ENCODE results near the gene STK10.
A peak's percentile ranks its signal among the peaks of the same experiment; 100 is the strongest.

The STK10 gene

DNA sequence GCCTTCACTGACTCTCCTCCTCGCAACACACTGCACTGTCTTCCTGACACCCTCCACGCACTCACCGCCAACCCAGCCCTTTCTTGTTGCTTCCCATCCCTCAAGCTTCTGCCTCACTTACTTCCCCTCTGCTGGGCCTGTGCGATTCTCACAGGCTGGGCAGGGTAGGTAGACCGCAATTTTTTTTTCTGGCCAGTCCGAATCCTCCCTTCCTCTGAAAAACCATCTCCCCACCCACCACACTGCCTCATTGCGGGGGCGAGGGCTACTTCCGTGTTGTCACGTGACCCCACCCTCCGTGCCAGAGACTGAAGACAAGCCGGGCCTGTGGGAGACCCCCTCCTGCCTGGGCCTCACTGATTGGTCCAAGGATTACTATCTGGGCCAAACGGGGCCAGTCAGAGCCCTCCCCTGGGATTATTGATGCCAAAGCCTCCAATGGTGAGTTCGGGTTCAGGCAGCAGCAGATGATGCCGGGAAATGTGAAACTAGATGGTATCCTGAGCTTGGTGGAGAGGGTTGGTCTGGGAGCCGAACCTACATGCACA, 73.1 kb downstream of the STK10 start:
- peaks cover 15% of the 10 kb centered on the region for H3K4me1 ChIP-seq (ENCODE audit: control insufficient read depth, insufficient read depth, low read length)
- no peaks in the 10 kb centered on the region for H3K27me3 ChIP-seq (replicated peaks; ENCODE audit: control insufficient read depth, insufficient read depth, low read length)
- peaks cover 33% of the 10 kb centered on the region for H3K36me3 ChIP-seq (ENCODE audit: control insufficient read depth, insufficient read depth, low read length, severe bottlenecking)
- no peak overlapping the region for H3K4me3 ChIP-seq (ENCODE audit: low read length)
- H3K9ac ChIP-seq (ENCODE audit: low read length), result no peak overlapping the region
- no peaks in the 10 kb centered on the region for H3K9me3 ChIP-seq (ENCODE audit: control insufficient read depth, low read length)
- no peak for DNase-seq (ENCODE audit: low read depth)

DNA sequence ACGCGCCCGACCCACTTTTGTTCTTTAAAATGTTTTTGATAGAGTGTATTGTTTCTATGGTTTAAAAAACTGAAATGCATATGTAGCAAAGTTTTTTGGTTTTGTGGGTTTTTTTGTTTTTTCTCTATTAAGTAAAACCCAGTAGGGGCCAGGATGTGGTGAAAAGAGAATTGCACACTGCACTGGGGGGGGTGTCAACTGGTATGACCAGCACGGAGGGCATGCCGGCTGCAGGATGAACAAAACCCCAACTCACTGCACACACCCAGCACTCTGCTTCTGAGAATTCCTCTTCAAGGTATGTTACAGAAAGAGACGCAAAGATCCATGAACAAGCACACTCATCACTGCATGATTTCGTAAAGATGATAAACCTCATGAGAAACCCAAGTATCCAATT, 75.0 kb downstream of the STK10 start:
- Histone ChIP-seq H3K27me3 (replicated peaks; ENCODE audit: control insufficient read depth, insufficient read depth, low read length) (no peaks in the 10 kb centered on the region), H3K4me1 (ENCODE audit: control insufficient read depth, insufficient read depth, low read length) (peaks cover 18% of the 10 kb centered on the region), H3K36me3 (ENCODE audit: control insufficient read depth, insufficient read depth, low read length, severe bottlenecking) (peaks cover 33% of the 10 kb centered on the region), H3K9me3 (ENCODE audit: control insufficient read depth, low read length) (no peaks in the 10 kb centered on the region), H3K9ac (ENCODE audit: low read length) (no peak overlapping the region), H3K4me3 (ENCODE audit: low read length) (no peak overlapping the region)
- DNase-seq (ENCODE audit: low read depth), result no peak

DNA sequence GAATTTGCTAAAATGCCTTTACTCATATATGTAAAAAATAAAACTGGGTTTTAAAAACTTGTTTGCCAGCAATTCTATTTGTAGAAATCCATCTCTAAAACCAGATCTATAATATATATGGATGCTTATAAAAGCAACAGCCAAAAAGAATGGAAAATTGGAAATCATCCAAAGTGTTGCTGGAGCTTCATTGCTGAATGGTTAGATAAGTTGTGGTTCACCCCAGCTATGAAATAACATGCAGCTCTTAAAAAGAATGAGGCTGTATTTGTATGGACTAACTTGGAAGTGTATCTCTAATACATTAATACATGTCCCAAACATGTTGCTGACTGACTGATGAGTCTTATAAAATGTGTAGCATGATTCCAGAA, 76.2 kb downstream of the STK10 start:
- peak; percentile 79 for DNase-seq (ENCODE audit: low read depth)

DNA sequence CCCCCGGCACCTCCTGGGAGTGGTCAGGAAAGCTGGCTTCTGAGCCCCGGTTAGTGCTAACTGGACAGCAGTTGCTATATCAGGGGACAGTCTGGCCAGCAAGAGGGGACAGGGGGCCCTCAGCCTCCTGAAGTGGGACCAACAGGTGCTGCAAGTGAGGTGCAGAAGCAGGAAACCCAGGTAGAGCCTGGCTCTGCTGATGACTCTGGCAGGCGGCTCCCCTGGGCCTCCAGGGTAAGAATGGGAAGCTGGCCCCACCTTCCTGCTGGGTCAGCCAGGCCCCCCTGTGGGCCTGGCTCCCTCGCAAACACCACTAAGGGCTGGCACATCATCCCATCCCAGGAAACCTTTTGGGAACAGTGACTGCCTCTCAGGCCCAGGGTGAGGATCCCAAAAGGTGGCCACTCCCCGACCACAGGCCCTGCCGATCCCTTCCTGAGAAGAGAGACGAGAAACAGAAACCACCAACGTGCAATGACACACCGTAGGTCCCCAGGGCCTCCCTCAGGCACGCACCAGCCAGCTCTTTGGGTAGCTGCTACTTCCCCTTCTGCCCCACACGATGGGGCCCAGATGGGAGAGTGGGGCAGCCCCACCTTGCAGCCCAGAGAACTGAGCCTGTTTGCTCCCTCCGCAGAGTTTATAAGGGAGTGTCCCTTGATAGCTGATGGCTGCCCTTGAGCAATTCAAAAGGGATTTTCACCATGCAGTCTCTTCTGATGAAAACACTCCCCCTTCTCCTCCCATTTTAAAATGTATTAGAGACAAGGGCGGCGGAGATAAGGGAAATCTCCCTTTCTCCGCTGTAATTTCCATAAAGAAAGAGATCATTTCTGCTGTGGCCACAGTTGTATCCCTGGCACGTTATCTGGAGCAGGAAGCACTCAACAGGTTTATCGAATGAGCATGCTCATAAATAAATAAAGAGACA, 76.8 kb downstream of the STK10 start:
- H3K4me3 ChIP-seq (ENCODE audit: low read length), result peak overlapping the region; percentile 49
- DNase-seq (ENCODE audit: low read depth), result peak; percentile 78
- H3K9ac ChIP-seq (ENCODE audit: low read length), result peak overlapping the region; percentile 67
- no peaks in the 10 kb centered on the region for H3K9me3 ChIP-seq (ENCODE audit: control insufficient read depth, low read length)
- H3K4me1 ChIP-seq (ENCODE audit: control insufficient read depth, insufficient read depth, low read length), result peaks cover 29% of the 10 kb centered on the region
- H3K27me3 ChIP-seq (replicated peaks; ENCODE audit: control insufficient read depth, insufficient read depth, low read length), result no peaks in the 10 kb centered on the region
- H3K36me3 ChIP-seq (ENCODE audit: control insufficient read depth, insufficient read depth, low read length, severe bottlenecking), result peaks cover 22% of the 10 kb centered on the region

More for the DNA sequence above, 76.2 kb downstream of the STK10 start:
- Histone ChIP-seq H3K9ac (ENCODE audit: low read length) (peak overlapping the region; percentile 67), H3K27me3 (replicated peaks; ENCODE audit: control insufficient read depth, insufficient read depth, low read length) (no peaks in the 10 kb centered on the region), H3K9me3 (ENCODE audit: control insufficient read depth, low read length) (no peaks in the 10 kb centered on the region), H3K4me1 (ENCODE audit: control insufficient read depth, insufficient read depth, low read length) (peaks cover 29% of the 10 kb centered on the region), H3K4me3 (ENCODE audit: low read length) (peak overlapping the region; percentile 49), H3K36me3 (ENCODE audit: control insufficient read depth, insufficient read depth, low read length, severe bottlenecking) (peaks cover 28% of the 10 kb centered on the region)

DNA sequence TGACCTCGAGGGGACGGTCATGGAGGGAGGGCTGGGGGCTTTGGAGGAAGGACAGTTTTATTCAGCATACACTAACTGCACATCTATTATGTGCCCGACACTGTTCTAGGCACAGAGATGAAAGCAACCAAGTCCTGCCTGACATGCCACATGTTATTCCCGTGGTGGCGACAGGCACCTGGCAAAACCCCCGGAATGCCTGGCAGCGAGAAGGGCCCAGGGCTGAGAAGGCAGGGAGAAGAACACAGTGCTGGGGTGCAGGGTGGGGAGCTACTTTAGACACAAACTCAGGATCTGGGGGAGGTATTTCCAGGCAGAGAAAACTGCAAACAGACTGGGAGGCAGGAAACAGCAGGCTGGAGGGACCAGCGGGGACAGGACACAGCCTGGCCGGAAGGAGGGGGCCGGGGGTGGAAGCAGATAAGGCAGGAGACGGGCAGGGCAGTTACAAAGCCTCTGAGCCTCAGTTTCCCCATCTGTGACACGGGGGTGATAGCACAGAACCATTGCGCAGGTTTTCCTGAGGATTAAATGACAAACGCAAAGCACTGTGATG, 77.7 kb downstream of the STK10 start:
- Histone ChIP-seq H3K4me3 (ENCODE audit: low read length) (no peak overlapping the region), H3K4me1 (ENCODE audit: control insufficient read depth, insufficient read depth, low read length) (peaks cover 29% of the 10 kb centered on the region), H3K9ac (ENCODE audit: low read length) (no peak overlapping the region), H3K9me3 (ENCODE audit: control insufficient read depth, low read length) (no peaks in the 10 kb centered on the region), H3K36me3 (ENCODE audit: control insufficient read depth, insufficient read depth, low read length, severe bottlenecking) (peaks cover 21% of the 10 kb centered on the region), H3K27me3 (replicated peaks; ENCODE audit: control insufficient read depth, insufficient read depth, low read length) (no peaks in the 10 kb centered on the region)
- DNase-seq (ENCODE audit: low read depth), result no peak

DNA sequence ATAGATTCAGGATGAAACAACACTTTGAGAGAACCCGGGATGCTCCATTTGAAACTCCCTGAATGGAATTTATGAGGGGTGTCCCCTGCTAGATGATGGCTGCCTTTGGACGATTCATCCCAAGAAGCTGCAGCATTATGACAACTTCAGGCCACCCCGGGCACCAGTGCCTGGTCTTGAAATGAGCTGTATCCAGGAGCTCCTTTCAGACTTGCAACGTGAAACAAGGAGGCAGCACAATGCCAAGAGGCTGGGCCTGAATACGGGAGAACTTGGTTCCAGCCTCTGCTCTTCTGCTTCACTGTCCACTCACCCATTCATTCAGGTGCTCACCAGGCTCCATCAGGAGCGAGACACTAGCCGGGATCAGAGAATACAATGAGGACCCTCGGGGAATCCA, 78.3 kb downstream of the STK10 start:
- H3K9me3 ChIP-seq (ENCODE audit: control insufficient read depth, low read length), result no peaks in the 10 kb centered on the region
- H3K27me3 ChIP-seq (replicated peaks; ENCODE audit: control insufficient read depth, insufficient read depth, low read length), result no peaks in the 10 kb centered on the region
- no peak overlapping the region for H3K9ac ChIP-seq (ENCODE audit: low read length)
- H3K36me3 ChIP-seq (ENCODE audit: control insufficient read depth, insufficient read depth, low read length, severe bottlenecking), result peaks cover 19% of the 10 kb centered on the region
- H3K4me1 ChIP-seq (ENCODE audit: control insufficient read depth, insufficient read depth, low read length), result peaks cover 29% of the 10 kb centered on the region
- DNase-seq (ENCODE audit: low read depth), result no peak
- no peak overlapping the region for H3K4me3 ChIP-seq (ENCODE audit: low read length)

DNA sequence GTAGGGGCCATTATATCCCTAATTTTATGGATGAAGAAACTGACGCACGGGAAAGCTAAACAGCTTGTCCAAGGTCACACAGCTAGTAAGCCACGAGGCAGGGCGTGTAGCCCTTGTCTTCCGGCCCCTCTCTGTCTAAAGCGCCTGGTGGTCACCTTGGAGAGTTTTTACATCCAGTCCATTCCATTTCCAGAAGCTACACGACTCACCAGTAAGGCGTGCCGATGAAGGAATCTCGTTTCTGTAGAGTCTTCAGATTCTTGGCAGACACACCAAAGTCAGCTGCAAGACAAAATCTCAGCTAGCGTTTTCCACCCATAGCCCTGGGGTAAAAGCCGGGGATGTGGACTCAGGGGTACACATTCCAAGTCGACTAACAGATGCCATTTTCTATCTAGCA, 80.5 kb downstream of the STK10 start:
- no peaks in the 10 kb centered on the region for H3K9me3 ChIP-seq (ENCODE audit: control insufficient read depth, low read length)
- peak overlapping the region; percentile 54 for H3K4me3 ChIP-seq (ENCODE audit: low read length)
- H3K27me3 ChIP-seq (replicated peaks; ENCODE audit: control insufficient read depth, insufficient read depth, low read length), result no peaks in the 10 kb centered on the region
- DNase-seq (ENCODE audit: low read depth), result peak; percentile 88
- peaks cover 24% of the 10 kb centered on the region for H3K36me3 ChIP-seq (ENCODE audit: control insufficient read depth, insufficient read depth, low read length, severe bottlenecking)
- H3K4me1 ChIP-seq (ENCODE audit: control insufficient read depth, insufficient read depth, low read length), result peaks cover 46% of the 10 kb centered on the region
- peak overlapping the region; percentile 67 for H3K9ac ChIP-seq (ENCODE audit: low read length)

DNA sequence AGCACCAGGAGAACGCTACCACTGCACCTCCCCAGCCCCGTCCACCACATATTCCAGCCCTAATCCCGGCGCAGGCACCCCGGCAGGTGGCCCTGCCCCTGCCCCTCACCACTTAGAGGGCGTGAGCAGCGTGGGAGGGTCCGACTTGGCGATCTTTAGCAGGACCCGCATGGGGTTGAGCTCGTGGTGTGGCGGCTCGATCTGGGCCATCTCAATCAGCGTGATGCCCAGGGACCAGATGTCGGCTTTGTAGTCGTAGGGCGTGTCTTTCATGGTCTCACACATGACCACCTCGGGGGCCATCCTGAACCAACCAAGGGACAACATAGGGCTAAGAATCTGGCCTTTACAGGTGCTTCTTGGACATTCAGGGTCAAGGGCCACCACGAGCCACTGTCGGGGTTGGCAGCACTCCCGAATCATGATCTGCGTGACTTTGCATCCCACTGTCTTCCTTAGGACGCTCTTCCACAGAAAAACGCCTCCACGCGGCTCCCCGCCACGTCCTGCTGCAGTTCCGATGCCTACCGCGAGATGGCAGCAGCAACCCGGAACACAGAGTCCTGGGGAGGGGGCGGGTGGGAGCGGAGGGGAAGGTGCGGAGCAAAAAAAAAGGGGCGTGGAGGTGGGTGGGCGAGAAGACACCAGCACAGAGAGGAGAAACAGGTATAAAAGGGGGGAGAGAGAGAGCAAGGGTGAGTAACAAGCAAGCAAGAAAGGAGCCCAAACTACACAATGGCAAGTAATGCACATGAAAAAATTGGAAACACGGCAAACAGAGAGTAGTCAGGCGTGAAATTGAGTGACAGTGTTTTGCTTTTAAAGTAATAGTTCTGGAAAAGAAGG, 81.3 kb downstream of the STK10 start:
- peaks cover 45% of the 10 kb centered on the region for H3K4me1 ChIP-seq (ENCODE audit: control insufficient read depth, insufficient read depth, low read length)
- H3K4me3 ChIP-seq (ENCODE audit: low read length), result peak overlapping the region; percentile 54
- DNase-seq (ENCODE audit: low read depth), result peak; percentile 80
- no peaks in the 10 kb centered on the region for H3K9me3 ChIP-seq (ENCODE audit: control insufficient read depth, low read length)
- H3K9ac ChIP-seq (ENCODE audit: low read length), result peak overlapping the region; percentile 67
- no peaks in the 10 kb centered on the region for H3K27me3 ChIP-seq (replicated peaks; ENCODE audit: control insufficient read depth, insufficient read depth, low read length)
- peaks cover 31% of the 10 kb centered on the region for H3K36me3 ChIP-seq (ENCODE audit: control insufficient read depth, insufficient read depth, low read length, severe bottlenecking)

DNA sequence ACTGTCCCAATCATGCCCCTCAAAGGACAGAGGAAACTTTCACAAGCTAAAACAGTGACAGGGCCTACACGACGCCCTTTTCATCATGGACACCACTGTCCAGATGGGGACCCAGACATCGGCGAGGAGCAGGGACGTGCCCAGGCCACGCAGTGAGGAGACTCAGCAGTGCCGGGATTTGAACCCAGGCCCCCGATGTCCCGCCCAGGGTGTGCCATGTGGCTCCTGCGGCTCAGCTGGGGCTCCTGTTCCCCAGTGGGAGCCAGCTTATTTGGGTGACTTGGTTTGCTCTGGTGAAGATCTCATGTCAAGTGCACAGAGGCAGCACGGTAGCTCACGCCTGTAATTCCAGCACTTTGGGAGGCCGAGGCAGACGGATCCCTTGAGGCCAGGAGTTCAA, 82.2 kb downstream of the STK10 start:
- no peaks in the 10 kb centered on the region for H3K9me3 ChIP-seq (ENCODE audit: control insufficient read depth, low read length)
- peaks cover 35% of the 10 kb centered on the region for H3K4me1 ChIP-seq (ENCODE audit: control insufficient read depth, insufficient read depth, low read length)
- H3K4me3 ChIP-seq (ENCODE audit: low read length), result no peak overlapping the region
- no peak for DNase-seq (ENCODE audit: low read depth)
- no peak overlapping the region for H3K9ac ChIP-seq (ENCODE audit: low read length)
- no peaks in the 10 kb centered on the region for H3K27me3 ChIP-seq (replicated peaks; ENCODE audit: control insufficient read depth, insufficient read depth, low read length)
- H3K36me3 ChIP-seq (ENCODE audit: control insufficient read depth, insufficient read depth, low read length, severe bottlenecking), result peaks cover 34% of the 10 kb centered on the region

DNA sequence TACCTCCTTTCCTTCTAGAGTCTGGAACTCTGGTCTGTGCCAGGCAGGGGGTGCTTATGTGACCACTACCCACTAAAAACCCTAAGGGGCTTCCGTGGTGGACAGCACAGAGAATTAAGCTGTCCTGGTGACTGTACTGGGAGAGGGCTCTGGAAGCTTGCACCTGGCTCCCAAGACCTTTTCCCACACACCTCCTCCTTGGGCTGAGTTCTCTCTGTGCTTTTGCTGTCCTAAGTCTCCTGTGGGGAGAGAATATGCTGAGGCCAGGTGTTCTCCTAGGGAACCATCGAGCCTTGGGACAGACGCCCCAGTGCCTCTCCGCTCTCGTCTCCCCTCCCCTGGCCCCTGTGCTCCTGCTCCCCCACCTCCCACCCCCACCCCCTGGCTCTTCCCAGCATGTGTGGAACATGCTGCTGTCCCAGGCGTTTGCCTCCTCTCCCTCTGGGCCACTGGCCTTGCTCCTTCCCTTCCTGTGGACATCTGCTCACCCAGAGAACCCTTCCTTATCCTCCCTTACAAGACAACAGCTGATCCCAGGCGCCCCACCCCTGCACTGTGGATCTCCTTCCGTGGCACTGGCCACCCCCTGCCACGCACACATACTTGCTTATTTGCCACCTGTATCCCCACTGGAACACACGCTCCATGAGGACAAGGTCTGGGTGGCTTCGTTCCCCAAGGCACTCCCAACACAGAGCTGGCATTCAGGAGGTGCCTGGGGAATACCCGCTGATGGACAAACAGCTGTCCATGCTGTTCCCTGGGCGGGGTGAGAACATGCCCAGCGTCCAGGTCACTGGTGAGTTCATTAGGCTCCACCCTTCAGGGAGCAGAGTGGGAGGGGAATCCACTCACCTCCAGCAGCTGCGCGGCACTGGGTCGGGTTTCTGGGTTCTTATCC, 83.0 kb downstream of the STK10 start:
- no peak for DNase-seq (ENCODE audit: low read depth)
- Histone ChIP-seq H3K4me3 (ENCODE audit: low read length) (no peak overlapping the region), H3K27me3 (replicated peaks; ENCODE audit: control insufficient read depth, insufficient read depth, low read length) (no peaks in the 10 kb centered on the region), H3K9me3 (ENCODE audit: control insufficient read depth, low read length) (no peaks in the 10 kb centered on the region), H3K4me1 (ENCODE audit: control insufficient read depth, insufficient read depth, low read length) (peaks cover 35% of the 10 kb centered on the region), H3K9ac (ENCODE audit: low read length) (no peak overlapping the region), H3K36me3 (ENCODE audit: control insufficient read depth, insufficient read depth, low read length, severe bottlenecking) (peaks cover 37% of the 10 kb centered on the region)

Measured in adipocyte (in vitro differentiated cells).